ENCODE measurements around the gene TMPRSS12.
"Not testable (repeated sequence)": the region's sequence is repeated elsewhere in the genome, so short reads cannot be mapped to it uniquely, and the experiment has no call there.

Gene TMPRSS12

GRCh38 chr12:50927356-50927755 is 84.6 kb downstream of the TMPRSS12 start:
- DNase-seq = no peak

DNA sequence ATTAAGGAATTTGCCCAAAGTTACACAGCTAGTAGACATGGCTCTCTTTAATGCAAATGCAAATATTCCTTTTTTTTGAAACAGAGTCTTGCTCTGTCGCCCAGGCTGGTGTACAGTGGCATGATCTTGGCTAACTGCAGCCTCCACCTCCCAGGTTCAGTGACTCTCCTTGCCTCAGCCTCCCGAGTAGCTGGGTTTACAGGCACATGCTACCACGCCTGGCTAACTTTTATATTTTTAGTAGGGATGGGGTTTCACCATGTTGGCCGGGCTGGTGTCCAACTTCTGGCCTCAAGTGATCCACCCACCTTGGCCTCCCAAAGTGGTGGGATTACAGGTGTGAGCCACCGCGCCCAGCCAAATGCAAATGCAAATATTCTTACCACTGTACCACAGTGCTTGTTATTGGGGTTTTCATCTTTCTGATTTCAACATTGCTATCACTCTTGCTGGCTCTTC is 85.1 kb downstream of the TMPRSS12 start:
- no peak for DNase-seq

DNA sequence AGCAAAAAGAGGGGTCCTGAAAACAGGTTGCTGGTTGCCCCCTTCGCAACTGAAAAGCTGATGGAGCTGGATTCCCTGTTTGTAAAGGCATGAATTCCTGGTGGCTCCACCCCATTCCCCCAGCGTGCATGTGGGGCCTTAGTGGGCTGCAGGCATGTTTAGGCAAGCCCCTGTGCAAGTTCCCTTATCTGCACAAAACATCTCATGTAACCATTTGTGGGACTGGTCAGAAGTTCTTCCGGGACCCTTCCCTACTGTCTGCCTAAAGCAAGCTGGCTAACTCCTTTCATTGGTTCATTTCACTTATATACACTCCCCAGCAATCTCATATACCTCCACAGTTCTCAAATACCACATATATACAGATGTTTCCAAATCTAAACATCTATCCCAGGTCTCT is 85.7 kb downstream of the TMPRSS12 start:
- no peak for DNase-seq

DNA sequence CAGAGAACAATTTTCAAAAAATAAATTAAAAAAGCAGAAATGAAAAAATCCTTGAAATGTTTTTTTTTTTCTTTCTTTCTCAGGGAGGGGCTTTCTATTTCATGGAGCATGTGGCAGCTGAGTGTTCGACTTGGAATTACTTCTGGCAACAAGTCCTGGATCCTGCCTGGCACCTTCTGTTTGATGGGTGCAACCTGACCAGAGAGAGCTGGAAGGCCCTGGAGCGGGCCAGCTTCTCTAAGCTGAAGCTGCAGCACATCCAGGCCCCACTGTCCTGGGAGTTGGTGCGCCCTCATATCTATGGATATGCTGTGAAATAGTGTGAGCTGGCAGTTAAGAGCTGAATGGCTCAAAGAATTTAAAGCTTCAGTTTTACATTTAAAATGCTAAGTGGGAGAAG is 87.1 kb downstream of the TMPRSS12 start:
- DNase-seq = no peak

GRCh38 chr12:50930477-50930876 is 87.8 kb downstream of the TMPRSS12 start:
- DNase-seq = not testable (repeated sequence)

- no peak for DNase-seq
Observed at GRCh38 chr12:50932787-50933280, 90.1 kb downstream of the TMPRSS12 start.

GRCh38 chr12:50933459-50934124 is 90.9 kb downstream of the TMPRSS12 start:
- no peak for DNase-seq

DNA sequence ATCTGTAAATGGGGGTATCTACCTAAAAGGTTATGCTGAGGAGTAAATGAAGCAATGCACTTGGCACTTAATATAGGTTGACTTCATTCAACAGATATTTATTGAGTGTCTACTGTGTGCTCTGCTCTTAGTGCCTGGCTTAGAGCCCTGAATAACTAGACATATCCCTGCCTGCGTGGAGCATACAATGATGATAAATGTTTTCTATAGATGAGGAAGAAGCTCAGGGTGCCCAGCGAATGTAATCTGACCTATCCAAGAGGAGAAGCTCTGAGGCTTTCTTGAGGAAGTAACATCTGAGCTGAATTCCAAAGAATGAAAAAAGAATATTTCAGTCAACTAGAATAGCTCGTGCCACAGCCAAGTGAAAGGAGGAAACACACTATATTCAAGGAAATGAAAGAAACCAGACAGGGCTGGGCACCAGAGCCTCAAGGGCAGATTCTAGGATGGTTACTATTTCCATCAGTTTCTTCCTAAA is 91.7 kb downstream of the TMPRSS12 start:
- no peak for DNase-seq

DNA sequence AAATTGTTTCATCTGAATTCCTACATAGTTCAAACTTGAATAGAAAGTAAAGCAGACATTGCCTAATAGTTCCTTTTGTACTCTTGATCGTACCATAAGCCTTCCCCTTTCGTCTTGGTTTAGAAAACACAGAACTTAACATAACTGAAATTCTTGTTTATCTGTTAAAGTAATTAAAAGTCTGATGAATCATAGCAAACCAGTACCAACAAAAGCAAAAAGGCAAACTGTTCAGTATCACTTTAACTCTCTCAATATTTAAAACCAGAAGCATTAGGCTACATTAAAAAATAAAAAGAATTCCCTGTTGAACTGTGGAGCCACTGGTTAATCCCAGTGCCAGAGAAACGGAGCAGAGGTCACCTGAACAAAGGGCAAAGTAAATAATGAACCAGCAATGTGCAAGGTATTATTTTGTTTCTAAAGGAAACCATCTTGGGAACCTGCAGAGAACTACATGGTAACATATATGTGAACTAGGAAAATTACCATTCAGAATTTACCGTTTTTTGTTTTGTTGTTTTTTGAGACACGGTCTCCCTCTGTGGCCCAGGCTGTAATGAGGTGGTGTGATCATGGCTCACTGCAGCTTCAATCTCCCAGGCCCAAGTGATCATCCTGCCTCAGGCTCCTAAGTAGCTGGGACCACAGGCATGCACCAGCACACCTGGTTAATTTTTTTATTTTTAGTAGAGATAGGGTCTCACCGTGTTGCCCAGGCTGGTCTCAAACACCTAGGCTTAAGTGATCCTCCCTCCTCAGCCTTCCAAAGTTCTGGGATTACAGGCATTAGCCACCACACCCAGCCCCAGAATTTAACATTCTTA is 92.5 kb downstream of the TMPRSS12 start:
- no peak for DNase-seq

GRCh38 chr12:50936821-50937530 is 94.2 kb downstream of the TMPRSS12 start:
- no peak for DNase-seq
